Measurements from ENCODE around the gene SMIM45.

SMIM45 gene

GRCh38 chr22:41925783-41926460 is 26.0 kb upstream of the SMIM45 start (continued):
- no peak for TF ChIP-seq RBBP5 (IDR thresholded peaks at IDR 0.05; ENCODE audit: borderline replicate concordance, low read depth, low read length)
- peak; percentile 66 for TF ChIP-seq CREB1 (IDR thresholded peaks at IDR 0.05)
- no peak for TF ChIP-seq BCL11A (IDR thresholded peaks at IDR 0.05; ENCODE audit: low read depth in 2 of 2, low read length in 2 of 2)
- no peak for TF ChIP-seq NRF1 (IDR thresholded peaks at IDR 0.05; ENCODE audit: low read depth, low read length)
- peak; percentile 58; the same call in 1 of the 2 replicates for TF ChIP-seq GABPA (IDR thresholded peaks at IDR 0.05; ENCODE audit: borderline replicate concordance, insufficient read depth, low read length)
- TF ChIP-seq SAP30 (IDR thresholded peaks at IDR 0.05; ENCODE audit: insufficient read depth, insufficient replicate concordance, low read length), result no peak
- no peak for TF ChIP-seq CHD7 (IDR thresholded peaks at IDR 0.05; ENCODE audit: insufficient replicate concordance, low read length)
- no peak for TF ChIP-seq PHF8 (conservative IDR thresholded peaks at IDR 0.05; ENCODE audit: low read depth, low read length)
- TF ChIP-seq RNF2 (IDR thresholded peaks at IDR 0.05; ENCODE audit: borderline replicate concordance, low read depth, low read length, missing control alignments, poor library complexity, severe bottlenecking), result no peak
- TF ChIP-seq EP300 (IDR thresholded peaks at IDR 0.05; ENCODE audit: borderline replicate concordance in 1 of 2, low read depth in 2 of 2, low read length in 2 of 2), result no peak

All from H1 (cell line).